ENCODE measurements around the gene IFNA21.

- no peak for TF ChIP-seq GATA3 (IDR thresholded peaks at IDR 0.05; ENCODE audit: low read depth, low read length)
- TF ChIP-seq GATA2 (IDR thresholded peaks at IDR 0.05; ENCODE audit: low read depth, low read length) = no peak
Observed at GRCh38 chr9:21154018-21154608, 12.3 kb downstream of the IFNA21 start.

Measured in SH-SY5Y (cell line).